Measurements from ENCODE around the gene EFL1. TPM values are rescaled to one million over a fixed set of nuclear protein-coding genes. Genes with fewer than 3 reads are reported as not detected.

EFL1 gene
- total RNA-seq, 4 donors from 2014 or later, result 15.8 to 19.5 (median 16.4) TPM

DNA sequence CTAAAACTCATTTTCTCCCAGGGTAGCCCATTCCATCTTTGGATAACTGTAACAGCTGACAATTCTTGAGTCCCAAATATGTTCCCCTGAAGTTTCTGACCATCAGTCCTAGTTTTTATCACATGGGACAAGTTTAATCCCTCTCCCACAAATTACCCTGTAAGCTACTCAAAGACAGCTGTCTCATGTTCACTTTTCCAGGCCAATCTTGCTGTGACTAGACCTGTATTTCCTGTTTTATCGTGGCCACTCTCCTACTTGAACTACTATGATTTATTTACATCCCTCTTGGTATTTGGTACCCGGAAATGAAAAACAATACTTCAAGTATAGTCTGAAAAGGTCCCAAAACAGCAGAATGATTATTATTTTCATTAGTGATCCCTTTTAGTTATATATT is 121.6 kb downstream of the EFL1 start:
- DNase-seq, result no peak
- Histone ChIP-seq H3K27ac (peak overlapping the region in 3 of 4 donors; percentile 48 to 66 (median 52)), H3K4me1 (peaks cover 2 to 24% (median 6%) of the 10 kb centered on the region in 3 donors), H3K4me3 (no peak overlapping the region), H3K36me3 (peaks cover 0 to 34% (median 0%) of the 10 kb centered on the region in 3 donors), H3K27me3 (no peaks in the 10 kb centered on the region), H3K9me3 (no peaks in the 10 kb centered on the region)
- no peak for TF ChIP-seq POLR2A (IDR thresholded peaks at IDR 0.05)
- TF ChIP-seq, protein P1, sequence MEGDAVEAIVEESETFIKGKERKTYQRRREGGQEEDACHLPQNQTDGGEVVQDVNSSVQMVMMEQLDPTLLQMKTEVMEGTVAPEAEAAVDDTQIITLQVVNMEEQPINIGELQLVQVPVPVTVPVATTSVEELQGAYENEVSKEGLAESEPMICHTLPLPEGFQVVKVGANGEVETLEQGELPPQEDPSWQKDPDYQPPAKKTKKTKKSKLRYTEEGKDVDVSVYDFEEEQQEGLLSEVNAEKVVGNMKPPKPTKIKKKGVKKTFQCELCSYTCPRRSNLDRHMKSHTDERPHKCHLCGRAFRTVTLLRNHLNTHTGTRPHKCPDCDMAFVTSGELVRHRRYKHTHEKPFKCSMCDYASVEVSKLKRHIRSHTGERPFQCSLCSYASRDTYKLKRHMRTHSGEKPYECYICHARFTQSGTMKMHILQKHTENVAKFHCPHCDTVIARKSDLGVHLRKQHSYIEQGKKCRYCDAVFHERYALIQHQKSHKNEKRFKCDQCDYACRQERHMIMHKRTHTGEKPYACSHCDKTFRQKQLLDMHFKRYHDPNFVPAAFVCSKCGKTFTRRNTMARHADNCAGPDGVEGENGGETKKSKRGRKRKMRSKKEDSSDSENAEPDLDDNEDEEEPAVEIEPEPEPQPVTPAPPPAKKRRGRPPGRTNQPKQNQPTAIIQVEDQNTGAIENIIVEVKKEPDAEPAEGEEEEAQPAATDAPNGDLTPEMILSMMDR (IDR thresholded peaks at IDR 0.05), result no peak
- WGBS, 2 donors, result 3 to 26% methylated on average over 2 of the region's 2 CpGs
- intact Hi-C loops (cut with DNase I), result no loop called here

DNA sequence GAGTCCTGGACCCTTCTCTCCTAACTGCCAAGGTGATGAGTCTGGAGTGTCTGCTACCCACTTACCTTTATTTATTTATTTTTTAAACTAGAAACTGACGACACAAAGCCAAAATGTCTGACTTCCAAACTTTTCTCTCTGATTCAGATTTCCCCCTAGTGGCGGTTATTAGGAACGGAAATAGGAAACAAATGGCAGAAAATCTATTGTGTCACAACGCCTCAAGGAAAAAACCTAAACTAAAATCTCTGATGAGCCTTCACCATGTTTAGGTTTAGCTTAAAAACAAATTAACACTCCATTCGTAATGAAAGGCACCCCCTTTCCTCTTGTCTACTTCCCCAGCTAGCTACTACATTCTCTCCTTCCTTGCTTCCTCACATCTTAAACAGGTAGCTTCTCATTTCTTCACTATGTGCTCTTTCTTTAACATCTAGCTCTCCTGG is 122.7 kb downstream of the EFL1 start:
- intact Hi-C loops (cut with DNase I), result no loop called here
- Histone ChIP-seq H3K4me3 (no peak overlapping the region), H3K27ac (peak overlapping the region in 3 of 4 donors; percentile 48 to 66 (median 49)), H3K9me3 (no peaks in the 10 kb centered on the region), H3K4me1 (peaks cover 2 to 24% (median 6%) of the 10 kb centered on the region in 3 donors), H3K36me3 (peaks cover 0 to 42% (median 0%) of the 10 kb centered on the region in 3 donors), H3K27me3 (no peaks in the 10 kb centered on the region)
- 3 to 4% methylated on average over 5 of the region's 5 CpGs for WGBS, 2 donors
- TF ChIP-seq, protein P1 (IDR thresholded peaks at IDR 0.05), result peak; percentile 56 to 77 (median 68)
- no peak for TF ChIP-seq POLR2A (IDR thresholded peaks at IDR 0.05)
- DNase-seq, result no peak

DNA sequence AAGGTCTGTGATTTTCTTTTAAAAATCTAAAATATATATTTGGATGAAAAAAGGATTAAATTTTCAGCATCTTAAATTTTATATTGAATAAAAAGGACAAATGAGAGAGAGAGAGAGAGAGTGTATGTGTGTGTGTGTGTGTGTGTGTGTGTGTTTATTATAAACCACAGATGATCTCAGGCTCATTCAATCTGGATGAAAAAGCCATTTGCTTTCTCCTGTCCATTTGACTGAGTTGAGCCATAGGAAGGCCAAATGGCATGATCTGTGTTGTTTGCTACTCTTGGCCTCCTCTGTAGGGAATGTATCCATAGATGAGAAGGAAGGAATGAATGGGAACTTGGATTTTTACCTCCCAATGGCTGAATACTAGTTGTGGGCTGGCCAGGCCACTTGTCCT is 124.2 kb downstream of the EFL1 start:
- Histone ChIP-seq H3K4me1 (peaks cover 2 to 24% (median 6%) of the 10 kb centered on the region in 3 donors), H3K36me3 (peaks cover 0 to 52% (median 0%) of the 10 kb centered on the region in 3 donors), H3K9me3 (no peaks in the 10 kb centered on the region), H3K4me3 (no peak overlapping the region), H3K27me3 (no peaks in the 10 kb centered on the region), H3K27ac (no peak overlapping the region)
- TF ChIP-seq, protein P1 (IDR thresholded peaks at IDR 0.05), result no peak
- TF ChIP-seq POLR2A (IDR thresholded peaks at IDR 0.05), result no peak
- intact Hi-C loops (cut with DNase I), result no loop called here
- no peak for DNase-seq

DNA sequence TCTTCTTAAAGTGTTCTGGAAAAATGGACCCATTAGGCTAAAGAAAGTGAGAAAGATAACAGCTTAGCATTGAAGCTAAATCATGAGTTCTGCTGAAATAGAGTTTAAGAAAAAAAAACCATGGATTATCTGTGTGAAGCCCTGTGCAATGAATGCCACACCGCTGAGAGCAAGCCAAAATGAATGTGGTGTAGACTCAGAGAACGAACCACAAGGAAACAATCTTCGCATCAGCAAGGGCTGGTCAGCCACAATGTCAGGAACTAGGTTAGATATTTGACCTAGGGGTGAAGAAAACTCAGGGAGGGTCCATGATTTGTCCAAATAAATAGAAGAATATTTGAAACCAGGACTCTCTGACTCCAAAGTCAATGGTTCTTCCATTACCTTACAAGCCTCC is 125.3 kb downstream of the EFL1 start:
- no peak overlapping the region for H3K27ac ChIP-seq
- no peak for DNase-seq
- no peaks in the 10 kb centered on the region for H3K27me3 ChIP-seq
- H3K4me1 ChIP-seq, result peaks cover 2 to 24% (median 6%) of the 10 kb centered on the region in 3 donors
- intact Hi-C loops (cut with DNase I), result no loop called here
- H3K36me3 ChIP-seq, result peaks cover 0 to 57% (median 0%) of the 10 kb centered on the region in 3 donors
- TF ChIP-seq POLR2A (IDR thresholded peaks at IDR 0.05), result no peak
- TF ChIP-seq, protein P1 (IDR thresholded peaks at IDR 0.05), result no peak
- WGBS, 2 donors, result 87 to 97% methylated on average over 3 of the region's 3 CpGs
- H3K4me3 ChIP-seq, result no peak overlapping the region
- H3K9me3 ChIP-seq, result no peaks in the 10 kb centered on the region

DNA sequence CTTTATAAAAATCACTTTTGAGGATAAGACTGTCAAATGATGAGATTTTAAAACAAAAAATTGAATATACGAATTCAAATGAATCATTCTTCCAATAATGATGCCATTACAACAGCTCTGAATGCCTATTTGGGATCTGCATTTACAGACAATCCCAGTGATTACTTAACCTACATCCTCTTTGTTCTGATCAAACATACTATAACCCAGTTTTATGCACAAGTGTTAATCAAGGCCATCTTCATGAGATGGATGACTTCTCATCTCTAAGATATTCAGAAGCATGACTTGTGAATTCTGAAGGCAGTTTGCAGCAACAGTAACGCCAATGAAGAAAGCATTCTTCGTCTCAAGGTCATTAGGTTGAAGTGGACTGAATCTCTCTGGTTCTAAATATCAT is 126.4 kb downstream of the EFL1 start:
- Histone ChIP-seq H3K4me1 (peaks cover 2 to 17% (median 6%) of the 10 kb centered on the region in 3 donors), H3K9me3 (no peaks in the 10 kb centered on the region), H3K27me3 (no peaks in the 10 kb centered on the region), H3K4me3 (no peak overlapping the region), H3K36me3 (peaks cover 0 to 62% (median 0%) of the 10 kb centered on the region in 3 donors), H3K27ac (no peak overlapping the region)
- TF ChIP-seq POLR2A (IDR thresholded peaks at IDR 0.05), result no peak
- TF ChIP-seq, protein P1 (IDR thresholded peaks at IDR 0.05), result no peak
- intact Hi-C loops (cut with DNase I), result no loop called here
- no peak for DNase-seq
- 90 to 91% methylated on average over 3 of the region's 3 CpGs for WGBS, 2 donors
